MCF 10A (cell line): ENCODE measurements around the gene FAAH. TPM values are rescaled to one million over a fixed set of nuclear protein-coding genes. Genes with fewer than 3 reads are reported as not detected.

Experiments
- BruUV-seq: library from RNA; stranded (reverse); fragments of 400-500 nt; replicated peaks from 2 replicates; lab custom pipeline; 2021; lab: Mats Ljungman, UMichigan
- CTCF ChIA-PET: fragments of 300-600 bp; sonication (Branson Sonifier 250); formaldehyde crosslinking; extraction: SDS; loops from one replicate; lab custom pipeline; 2021; ENCODE audit warnings: antibody characterized with exemption, inconsistent platforms; lab: Yijun Ruan, JAX
- POLR2A ChIA-PET: fragments of 300-600, 350-650 bp; sonication (Branson Sonifier 250); formaldehyde crosslinking; extraction: SDS; loops from one replicate; lab custom pipeline; 2020; ENCODE audit warnings: antibody characterized with exemption, inconsistent platforms; lab: Yijun Ruan, JAX
- DNase-seq: peaks from one replicate; pipeline ENCODE4 v3.0.0-alpha.2; 2018; ENCODE audit not compliant: unreplicated experiment
- H3K27ac Mint-ChIP-seq: one replicate; pipeline ENCODE4 v1.8.0; 2022; ENCODE audit warnings: mild to moderate bottlenecking, low read depth, mixed read lengths; ENCODE audit not compliant: unreplicated experiment
- H3K27me3 Mint-ChIP-seq: one replicate; pipeline ENCODE4 v1.8.0; 2022; ENCODE audit warnings: mixed read lengths; ENCODE audit not compliant: insufficient read depth, unreplicated experiment
- H3K36me3 Mint-ChIP-seq: one replicate; pipeline ENCODE4 v1.8.0; 2022; ENCODE audit warnings: mild to moderate bottlenecking, moderate library complexity, mixed read lengths; ENCODE audit not compliant: insufficient read depth, unreplicated experiment
- H3K4me1 Mint-ChIP-seq: one replicate; pipeline ENCODE4 v1.8.0; 2022; ENCODE audit warnings: mixed read lengths; ENCODE audit not compliant: insufficient read depth, unreplicated experiment
- H3K4me3 Mint-ChIP-seq: one replicate; pipeline ENCODE4 v1.8.0; 2022; ENCODE audit warnings: mild to moderate bottlenecking, moderate library complexity, mixed read lengths; ENCODE audit not compliant: unreplicated experiment
- H3K9me3 Mint-ChIP-seq: one replicate; pipeline ENCODE4 v1.8.0; 2022; ENCODE audit warnings: mixed read lengths; ENCODE audit not compliant: unreplicated experiment
- CTCF ChIP-seq: fragments of 200-600 bp; IDR thresholded peaks from one replicate; pipeline ENCODE4 v1.8.0; 2022; ENCODE audit warnings: antibody characterized with exemption, mild to moderate bottlenecking; ENCODE audit not compliant: unreplicated experiment
- intact Hi-C: fragments of 100-400 bp; cut with micrococcal nuclease; formaldehyde crosslinking; loops from 2 replicates; pipeline ENCODE4 v1.14.1; 2022
- total RNA-seq: library from RNA; stranded (reverse); gene quantifications from 2 replicates; pipeline ENCODE4 v1.2.3, GENCODE V29; 2022

Gene FAAH
- total RNA-seq, 1 experiment from 2014 or later, result 19.3 TPM

GRCh38 chr1:46424730-46425129, 30.6 kb downstream of the FAAH start:
- no peaks in the 10 kb centered on the region for H3K36me3 Mint-ChIP-seq
- intact Hi-C loops, result no loop called here
- no peak for DNase-seq
- TF ChIP-seq CTCF, result no peak
- peaks cover 5% of the 10 kb centered on the region for H3K4me1 Mint-ChIP-seq
- no peaks in the 10 kb centered on the region for H3K9me3 Mint-ChIP-seq
- CTCF ChIA-PET, result interaction anchor here (0.8 to 2.7 kb wide), 5 partner anchors 14 to 103 kb away, joined by 3 to 16 read pairs (median 6); no protein-coding TSS in a partner anchor
- H3K27me3 Mint-ChIP-seq, result peaks cover 9% of the 10 kb centered on the region
- POLR2A ChIA-PET, result interaction anchor here (1.0 to 1.2 kb wide), 2 partner anchors 14 to 23 kb away, joined by 3 read pairs; no protein-coding TSS in a partner anchor
- BruUV-seq, result no TSS peak
- no peak overlapping the region for H3K4me3 Mint-ChIP-seq
- H3K27ac Mint-ChIP-seq, result no peak overlapping the region

GRCh38 chr1:46425726-46426125, 31.6 kb downstream of the FAAH start:
- no peak overlapping the region for H3K27ac Mint-ChIP-seq
- DNase-seq, result no peak
- POLR2A ChIA-PET, result interaction anchor here (1.0 kb wide), 1 partner anchor 24 kb away, joined by 3 read pairs; no protein-coding TSS in a partner anchor

GRCh38 chr1:46427541-46427940, 33.4 kb downstream of the FAAH start:
- peaks cover 5% of the 10 kb centered on the region for H3K4me1 Mint-ChIP-seq
- no peak for TF ChIP-seq CTCF
- no peaks in the 10 kb centered on the region for H3K9me3 Mint-ChIP-seq
- DNase-seq, result no peak
- CTCF ChIA-PET, result interaction anchor here (0.7 to 1.1 kb wide), 2 partner anchors 18 to 46 kb away, joined by 3 read pairs; no protein-coding TSS in a partner anchor
- intact Hi-C loops, result no loop called here
- H3K36me3 Mint-ChIP-seq, result no peaks in the 10 kb centered on the region
- BruUV-seq, result no TSS peak
- H3K4me3 Mint-ChIP-seq, result no peak overlapping the region
- peaks cover under 1% of the 10 kb centered on the region for H3K27me3 Mint-ChIP-seq
- POLR2A ChIA-PET, result interaction anchor here (0.6 kb wide), 1 partner anchor 247 kb away, joined by 3 read pairs; no protein-coding TSS in a partner anchor
- no peak overlapping the region for H3K27ac Mint-ChIP-seq

More at GRCh38 chr1:46425726-46426125, 31.6 kb downstream of the FAAH start:
- Mint-ChIP-seq H3K27me3 (peaks cover 9% of the 10 kb centered on the region), H3K4me1 (peaks cover 5% of the 10 kb centered on the region), H3K9me3 (no peaks in the 10 kb centered on the region), H3K36me3 (no peaks in the 10 kb centered on the region), H3K4me3 (no peak overlapping the region)
- no TSS peak for BruUV-seq
- CTCF ChIA-PET, result interaction anchor here (0.5 to 2.7 kb wide), 7 partner anchors 9 to 150 kb away, joined by 3 to 16 read pairs (median 4); no protein-coding TSS in a partner anchor
- TF ChIP-seq CTCF, result no peak
- intact Hi-C loops, result no loop called here

GRCh38 chr1:46429436-46429835, 35.3 kb downstream of the FAAH start:
- H3K27me3 Mint-ChIP-seq, result peaks cover 9% of the 10 kb centered on the region
- POLR2A ChIA-PET, result no interaction called here

More at GRCh38 chr1:46429436-46429835, 35.3 kb downstream of the FAAH start:
- H3K27ac Mint-ChIP-seq, result no peak overlapping the region
- no peaks in the 10 kb centered on the region for H3K9me3 Mint-ChIP-seq
- CTCF ChIA-PET, result no interaction called here
- BruUV-seq, result no TSS peak
- no peak overlapping the region for H3K4me3 Mint-ChIP-seq
- DNase-seq, result no peak
- intact Hi-C loops, result no loop called here
- TF ChIP-seq CTCF, result no peak
- no peaks in the 10 kb centered on the region for H3K4me1 Mint-ChIP-seq
- H3K36me3 Mint-ChIP-seq, result no peaks in the 10 kb centered on the region
